Fibroblast of the aortic adventitia (primary cell): ENCODE data around the gene SYCE1L. TPM values are rescaled to one million over a fixed set of nuclear protein-coding genes. Genes with fewer than 3 reads are reported as not detected.

Experiments
- DNase-seq: peaks from one replicate; pipeline ENCODE4 v3.0.0-alpha.2; 2010; ENCODE audit warnings: low read depth
- H3K4me3 ChIP-seq: 2 replicates; pipeline ENCODE4 v1.5.1; 2011; ENCODE audit warnings: low read depth, mild to moderate bottlenecking, control low read depth, low read length, moderate library complexity
- total RNA-seq: library from RNA; depleted of rRNA; stranded (reverse); fragments of >200 nt; gene quantifications from 2 replicates; pipeline ENCODE4 v1.2.3, GENCODE V29; 2012; ENCODE audit warnings: low replicate concordance
- TF ChIP-seq, protein P1 (sequence below): IDR thresholded peaks from 2 replicates; pipeline ENCODE4 v1.5.1; 2011; ENCODE audit warnings: mild to moderate bottlenecking, low read length, control low read depth, inconsistent platforms; ENCODE audit not compliant: insufficient read depth

Gene SYCE1L
- total RNA-seq, 1 donor, result 0.09 TPM

DNA sequence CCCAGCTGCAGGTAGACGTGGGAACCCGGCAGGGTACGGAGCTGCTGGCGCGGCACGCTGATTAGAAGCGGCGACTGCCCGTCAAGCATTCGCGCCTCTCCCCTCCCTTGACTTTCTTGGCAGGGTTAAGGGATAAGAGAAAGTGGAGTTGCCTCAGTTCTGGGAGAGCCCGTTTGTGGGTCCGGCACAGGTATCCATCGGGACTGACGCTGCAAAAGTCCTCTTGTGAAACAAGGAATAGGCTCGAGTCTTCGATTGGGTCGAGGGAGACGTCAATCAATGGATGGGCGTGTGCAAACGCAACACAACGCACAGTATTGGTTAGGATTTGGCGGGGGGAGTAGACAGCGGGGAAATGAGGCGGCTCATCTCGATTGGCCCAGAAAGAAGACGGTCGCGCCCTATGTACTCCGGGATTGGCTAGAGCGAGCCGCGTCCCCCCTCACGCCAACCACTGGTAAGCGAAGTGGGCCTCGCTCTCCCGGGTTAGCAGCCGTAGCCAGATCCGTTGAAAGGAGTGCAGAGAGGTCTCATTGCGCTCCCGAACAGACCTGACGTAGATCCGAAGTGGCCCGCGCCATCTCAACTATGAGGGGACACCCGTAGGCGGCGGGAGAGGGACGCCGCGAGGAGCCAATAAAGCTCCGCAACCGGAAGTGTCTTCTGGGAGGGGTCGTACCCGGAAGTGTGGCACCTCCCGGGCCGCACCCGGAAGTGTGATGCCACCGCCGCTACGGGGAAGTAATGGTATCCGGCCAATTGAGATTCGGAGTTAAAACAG is 8.5 kb upstream of the SYCE1L start, which contains the start of gene MON1B:
Gene MON1B, plus strand, starts transcription at position 713 of the 781 bp plus-strand sequence. CDS start 296 bp downstream, outside the sequence.
- H3K4me3 ChIP-seq, result peak within 1 kb of the TSS; percentile 99
- TF ChIP-seq, protein P1, sequence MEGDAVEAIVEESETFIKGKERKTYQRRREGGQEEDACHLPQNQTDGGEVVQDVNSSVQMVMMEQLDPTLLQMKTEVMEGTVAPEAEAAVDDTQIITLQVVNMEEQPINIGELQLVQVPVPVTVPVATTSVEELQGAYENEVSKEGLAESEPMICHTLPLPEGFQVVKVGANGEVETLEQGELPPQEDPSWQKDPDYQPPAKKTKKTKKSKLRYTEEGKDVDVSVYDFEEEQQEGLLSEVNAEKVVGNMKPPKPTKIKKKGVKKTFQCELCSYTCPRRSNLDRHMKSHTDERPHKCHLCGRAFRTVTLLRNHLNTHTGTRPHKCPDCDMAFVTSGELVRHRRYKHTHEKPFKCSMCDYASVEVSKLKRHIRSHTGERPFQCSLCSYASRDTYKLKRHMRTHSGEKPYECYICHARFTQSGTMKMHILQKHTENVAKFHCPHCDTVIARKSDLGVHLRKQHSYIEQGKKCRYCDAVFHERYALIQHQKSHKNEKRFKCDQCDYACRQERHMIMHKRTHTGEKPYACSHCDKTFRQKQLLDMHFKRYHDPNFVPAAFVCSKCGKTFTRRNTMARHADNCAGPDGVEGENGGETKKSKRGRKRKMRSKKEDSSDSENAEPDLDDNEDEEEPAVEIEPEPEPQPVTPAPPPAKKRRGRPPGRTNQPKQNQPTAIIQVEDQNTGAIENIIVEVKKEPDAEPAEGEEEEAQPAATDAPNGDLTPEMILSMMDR, result no peak
- DNase-seq, result peak; percentile 99

DNA sequence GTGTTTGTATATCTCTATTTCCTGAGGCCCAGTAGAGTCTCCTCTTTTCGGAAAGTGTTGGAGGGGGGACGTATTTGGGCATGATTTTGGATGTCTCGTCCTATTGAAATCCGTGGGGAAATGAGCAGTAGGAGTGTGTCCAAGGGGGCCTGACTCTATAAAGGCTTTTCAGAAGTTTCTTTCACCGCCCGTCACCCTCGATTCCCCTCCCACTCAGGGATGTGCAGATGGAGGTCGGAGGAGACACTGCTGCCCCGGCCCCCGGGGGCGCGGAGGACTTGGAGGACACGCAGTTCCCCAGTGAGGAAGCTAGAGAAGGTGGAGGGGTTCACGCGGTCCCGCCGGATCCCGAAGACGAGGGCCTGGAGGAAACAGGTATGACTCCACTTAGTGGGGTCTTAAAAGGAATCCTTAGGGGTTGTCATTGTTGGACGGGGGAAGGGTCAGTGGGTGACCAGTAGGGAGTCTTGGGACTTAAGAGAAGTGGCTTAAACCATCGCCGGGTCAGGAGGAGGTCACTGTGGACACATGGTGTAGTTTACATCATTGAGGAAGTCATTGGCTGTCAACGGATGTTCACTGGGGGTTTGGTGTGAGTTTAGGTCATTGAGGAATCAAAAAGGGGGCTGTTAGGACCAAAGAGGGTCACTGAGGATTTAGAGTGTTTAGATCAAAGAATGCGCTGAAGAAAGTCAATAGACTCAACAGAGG is 7.8 kb upstream of the SYCE1L start:
- TF ChIP-seq, protein P1, result no peak
- peak overlapping the region; percentile 96 for H3K4me3 ChIP-seq
- peak; percentile 17 for DNase-seq

DNA sequence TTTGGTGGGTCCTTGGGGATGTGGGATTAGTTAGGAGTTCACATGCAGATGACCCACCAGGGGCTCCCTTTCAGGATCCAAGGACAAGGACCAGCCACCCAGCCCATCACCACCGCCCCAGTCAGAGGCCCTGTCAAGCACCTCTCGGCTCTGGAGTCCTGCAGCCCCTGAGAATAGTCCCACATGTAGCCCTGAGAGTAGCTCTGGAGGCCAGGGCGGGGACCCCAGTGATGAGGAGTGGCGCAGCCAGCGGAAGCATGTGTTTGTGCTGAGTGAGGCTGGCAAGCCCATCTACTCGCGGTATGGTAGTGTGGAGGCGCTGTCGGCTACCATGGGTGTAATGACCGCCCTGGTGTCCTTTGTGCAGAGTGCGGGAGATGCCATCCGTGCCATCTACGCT is 5.8 kb upstream of the SYCE1L start:
- no peak for DNase-seq
- H3K4me3 ChIP-seq, result no peak overlapping the region
- TF ChIP-seq, protein P1, result no peak

DNA sequence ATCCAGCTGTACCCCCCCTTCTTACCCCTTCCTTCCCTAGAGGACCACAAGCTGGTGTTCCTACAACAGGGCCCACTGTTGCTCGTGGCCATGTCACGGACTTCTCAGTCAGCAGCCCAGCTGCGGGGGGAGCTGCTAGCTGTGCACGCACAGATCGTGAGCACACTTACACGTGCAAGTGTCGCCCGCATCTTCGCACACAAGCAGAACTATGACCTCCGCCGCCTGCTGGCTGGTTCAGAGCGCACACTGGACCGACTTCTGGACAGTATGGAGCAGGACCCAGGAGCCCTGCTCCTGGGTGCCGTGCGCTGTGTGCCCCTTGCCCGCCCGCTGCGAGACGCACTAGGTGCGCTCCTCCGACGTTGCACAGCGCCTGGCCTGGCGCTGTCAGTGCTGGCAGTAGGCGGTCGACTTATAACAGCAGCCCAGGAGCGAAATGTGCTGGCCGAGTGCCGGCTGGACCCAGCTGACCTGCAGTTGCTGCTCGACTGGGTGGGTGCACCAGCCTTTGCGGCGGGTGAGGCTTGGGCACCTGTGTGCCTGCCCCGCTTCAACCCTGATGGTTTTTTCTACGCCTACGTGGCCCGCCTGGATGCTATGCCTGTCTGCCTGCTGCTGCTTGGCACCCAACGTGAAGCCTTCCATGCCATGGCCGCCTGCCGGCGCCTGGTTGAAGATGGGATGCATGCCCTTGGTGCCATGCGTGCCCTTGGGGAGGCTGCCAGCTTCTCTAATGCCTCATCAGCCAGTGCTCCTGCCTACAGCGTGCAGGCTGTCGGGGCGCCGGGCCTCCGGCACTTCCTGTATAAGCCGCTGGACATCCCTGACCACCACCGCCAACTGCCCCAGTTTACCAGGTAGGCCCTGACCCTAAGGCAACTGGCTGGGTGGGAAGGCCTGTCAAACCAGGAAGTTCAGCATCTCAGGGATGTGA is 4.6 kb upstream of the SYCE1L start:
- TF ChIP-seq, protein P1, result no peak
- H3K4me3 ChIP-seq, result no peak overlapping the region
- DNase-seq, result no peak

DNA sequence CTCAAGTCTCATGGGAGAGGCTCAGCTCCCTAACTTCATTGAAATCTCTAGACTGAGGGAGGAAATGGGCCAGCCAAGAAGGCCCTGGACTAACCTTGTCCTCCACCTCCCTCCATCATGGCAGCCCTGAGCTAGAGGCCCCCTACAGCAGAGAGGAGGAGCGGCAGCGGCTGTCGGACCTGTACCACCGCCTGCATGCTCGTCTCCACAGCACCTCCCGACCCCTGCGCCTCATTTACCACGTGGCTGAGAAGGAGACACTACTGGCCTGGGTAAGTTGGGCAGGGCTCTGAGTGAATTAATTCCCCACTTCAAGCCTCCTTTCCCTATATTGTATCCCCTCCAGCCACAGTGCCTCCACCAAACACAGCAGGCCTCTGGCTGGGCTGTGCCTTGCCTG is 3.8 kb upstream of the SYCE1L start:
- DNase-seq, result no peak
- TF ChIP-seq, protein P1, result no peak
- H3K4me3 ChIP-seq, result no peak overlapping the region

DNA sequence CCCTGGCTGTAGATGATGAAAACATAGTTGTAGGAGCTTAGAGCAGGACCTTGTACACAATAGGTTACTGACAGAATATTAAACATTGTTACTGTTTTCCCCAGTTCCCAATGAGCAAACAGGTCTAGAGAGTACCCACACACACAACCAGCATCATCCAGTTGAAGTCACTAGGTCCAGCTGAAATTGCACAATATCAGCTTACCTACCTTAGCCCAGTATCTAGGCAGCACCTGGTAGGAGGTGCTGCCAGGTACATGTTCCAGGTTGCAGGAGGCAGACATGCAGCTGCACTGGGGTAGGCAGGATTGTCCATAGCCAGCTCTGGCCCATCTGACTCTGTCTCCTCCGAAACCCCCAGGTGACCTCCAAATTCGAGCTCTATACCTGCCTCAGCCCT is 1.5 kb upstream of the SYCE1L start:
- TF ChIP-seq, protein P1, result no peak
- H3K4me3 ChIP-seq, result no peak overlapping the region
- DNase-seq, result no peak
